ENCODE data around the gene ING5.

Gene ING5

DNA sequence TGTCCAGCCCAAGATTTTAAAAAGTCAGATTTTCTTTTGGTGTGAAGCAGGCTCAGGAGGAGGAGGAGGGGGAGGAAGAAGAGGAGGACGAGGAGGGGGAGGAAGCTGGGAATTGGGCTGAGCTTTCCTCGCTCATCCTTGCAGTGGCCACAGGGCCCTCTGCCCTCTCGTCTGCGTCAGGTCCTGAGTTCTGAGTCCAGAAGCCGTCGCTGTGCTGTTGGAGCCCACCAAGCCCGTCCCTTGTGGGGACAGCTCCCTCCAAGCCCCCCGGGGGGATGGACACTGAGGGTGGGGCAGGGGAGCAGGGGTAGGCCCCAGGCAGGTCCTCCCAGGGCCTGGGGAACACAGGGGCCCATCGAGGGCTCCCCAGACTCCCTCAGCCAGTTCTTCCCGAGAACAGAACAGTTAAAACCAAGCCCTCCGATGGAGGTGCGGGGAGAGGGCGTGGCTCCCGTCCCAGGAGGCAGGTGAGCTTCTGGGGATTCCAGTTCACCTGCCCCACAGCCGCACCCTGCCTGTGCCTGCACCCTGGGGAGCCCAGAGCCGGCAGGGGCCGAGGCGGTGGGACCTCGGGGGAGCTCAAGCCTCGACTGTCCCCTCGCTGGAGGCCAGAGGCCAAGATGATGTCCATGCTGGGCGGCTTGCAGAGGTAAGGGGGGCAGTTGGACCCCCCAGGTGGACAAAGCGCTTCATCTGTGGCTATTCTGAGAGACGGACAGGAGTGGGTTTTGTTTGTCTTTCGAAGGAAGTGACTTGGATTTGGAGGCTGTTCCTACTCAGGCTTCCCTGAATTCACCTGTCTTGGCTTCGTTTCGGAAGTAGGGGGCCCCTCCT lies 74.7 kb downstream of the ING5 start, which contains the start of gene GAL3ST2:
TSS of gene GAL3ST2 (plus strand) at position 487 of the 834 bp plus-strand sequence. CDS start at position 621, 134 bp downstream.
- no peaks in the 10 kb centered on the region for H3K79me2 ChIP-seq (ENCODE audit: insufficient read depth, low read depth)
- TF ChIP-seq, protein P1, sequence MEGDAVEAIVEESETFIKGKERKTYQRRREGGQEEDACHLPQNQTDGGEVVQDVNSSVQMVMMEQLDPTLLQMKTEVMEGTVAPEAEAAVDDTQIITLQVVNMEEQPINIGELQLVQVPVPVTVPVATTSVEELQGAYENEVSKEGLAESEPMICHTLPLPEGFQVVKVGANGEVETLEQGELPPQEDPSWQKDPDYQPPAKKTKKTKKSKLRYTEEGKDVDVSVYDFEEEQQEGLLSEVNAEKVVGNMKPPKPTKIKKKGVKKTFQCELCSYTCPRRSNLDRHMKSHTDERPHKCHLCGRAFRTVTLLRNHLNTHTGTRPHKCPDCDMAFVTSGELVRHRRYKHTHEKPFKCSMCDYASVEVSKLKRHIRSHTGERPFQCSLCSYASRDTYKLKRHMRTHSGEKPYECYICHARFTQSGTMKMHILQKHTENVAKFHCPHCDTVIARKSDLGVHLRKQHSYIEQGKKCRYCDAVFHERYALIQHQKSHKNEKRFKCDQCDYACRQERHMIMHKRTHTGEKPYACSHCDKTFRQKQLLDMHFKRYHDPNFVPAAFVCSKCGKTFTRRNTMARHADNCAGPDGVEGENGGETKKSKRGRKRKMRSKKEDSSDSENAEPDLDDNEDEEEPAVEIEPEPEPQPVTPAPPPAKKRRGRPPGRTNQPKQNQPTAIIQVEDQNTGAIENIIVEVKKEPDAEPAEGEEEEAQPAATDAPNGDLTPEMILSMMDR (conservative IDR thresholded peaks at IDR 0.05; ENCODE audit: low read depth, low read length) = no peak
- no peaks in the 10 kb centered on the region for H4K20me1 ChIP-seq (ENCODE audit: insufficient read depth)
- H3K27me3 ChIP-seq (ENCODE audit: insufficient read depth, low read depth) = no peaks in the 10 kb centered on the region
- peaks cover 4% of the 10 kb centered on the region for H3K4me1 ChIP-seq (ENCODE audit: low read depth, poor library complexity, severe bottlenecking)
- no peak within 1 kb of the TSS for H3K9ac ChIP-seq
- no peaks in the 10 kb centered on the region for H3K36me3 ChIP-seq (ENCODE audit: insufficient read depth)
- H3K27ac ChIP-seq = no peak within 1 kb of the TSS
- H3K4me3 ChIP-seq (IDR thresholded peaks at IDR 0.05; ENCODE audit: insufficient read depth, low read depth, low read length) = no peak within 1 kb of the TSS
- no peak within 1 kb of the TSS for H2AFZ ChIP-seq (ENCODE audit: low read depth)
- no peak within 1 kb of the TSS for H3K4me2 ChIP-seq

DNA sequence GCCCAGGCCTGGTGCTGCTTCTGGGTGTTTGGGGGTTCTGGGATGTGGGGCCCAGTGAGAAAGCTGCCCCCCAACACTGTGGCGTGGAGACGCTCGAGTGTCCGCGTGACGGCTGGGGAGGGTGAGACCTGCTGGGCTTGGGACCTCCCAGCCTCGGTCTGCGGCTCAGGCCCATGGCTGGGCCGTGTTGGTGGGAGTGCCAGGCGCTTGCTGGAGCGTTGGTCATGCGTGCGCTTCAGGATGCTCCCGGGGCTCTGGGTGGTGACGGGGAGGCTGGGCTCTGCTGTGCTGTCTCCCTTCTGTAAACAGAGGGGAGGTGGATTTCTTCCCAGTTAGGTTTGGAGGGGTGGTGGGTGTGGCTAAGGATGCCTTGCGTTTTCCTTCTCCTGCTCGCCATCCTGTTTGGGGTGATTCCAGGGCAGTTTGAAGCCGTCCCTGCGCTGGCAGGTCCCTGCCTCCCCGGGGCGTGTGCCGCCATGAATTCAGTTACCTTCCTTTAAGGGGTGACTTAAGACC lies 75.4 kb downstream of the ING5 start:
- Histone ChIP-seq H3K79me2 (ENCODE audit: insufficient read depth, low read depth) (no peaks in the 10 kb centered on the region), H3K27me3 (ENCODE audit: insufficient read depth, low read depth) (no peaks in the 10 kb centered on the region), H3K4me1 (ENCODE audit: low read depth, poor library complexity, severe bottlenecking) (peaks cover 2% of the 10 kb centered on the region), H3K4me3 (IDR thresholded peaks at IDR 0.05; ENCODE audit: insufficient read depth, low read depth, low read length) (no peak overlapping the region), H2AFZ (ENCODE audit: low read depth) (no peak overlapping the region), H3K36me3 (ENCODE audit: insufficient read depth) (no peaks in the 10 kb centered on the region), H3K4me2 (no peak overlapping the region), H3K9ac (no peak overlapping the region), H3K27ac (no peak overlapping the region), H4K20me1 (ENCODE audit: insufficient read depth) (no peaks in the 10 kb centered on the region)
- TF ChIP-seq, protein P1 (conservative IDR thresholded peaks at IDR 0.05; ENCODE audit: low read depth, low read length) = no peak

DNA sequence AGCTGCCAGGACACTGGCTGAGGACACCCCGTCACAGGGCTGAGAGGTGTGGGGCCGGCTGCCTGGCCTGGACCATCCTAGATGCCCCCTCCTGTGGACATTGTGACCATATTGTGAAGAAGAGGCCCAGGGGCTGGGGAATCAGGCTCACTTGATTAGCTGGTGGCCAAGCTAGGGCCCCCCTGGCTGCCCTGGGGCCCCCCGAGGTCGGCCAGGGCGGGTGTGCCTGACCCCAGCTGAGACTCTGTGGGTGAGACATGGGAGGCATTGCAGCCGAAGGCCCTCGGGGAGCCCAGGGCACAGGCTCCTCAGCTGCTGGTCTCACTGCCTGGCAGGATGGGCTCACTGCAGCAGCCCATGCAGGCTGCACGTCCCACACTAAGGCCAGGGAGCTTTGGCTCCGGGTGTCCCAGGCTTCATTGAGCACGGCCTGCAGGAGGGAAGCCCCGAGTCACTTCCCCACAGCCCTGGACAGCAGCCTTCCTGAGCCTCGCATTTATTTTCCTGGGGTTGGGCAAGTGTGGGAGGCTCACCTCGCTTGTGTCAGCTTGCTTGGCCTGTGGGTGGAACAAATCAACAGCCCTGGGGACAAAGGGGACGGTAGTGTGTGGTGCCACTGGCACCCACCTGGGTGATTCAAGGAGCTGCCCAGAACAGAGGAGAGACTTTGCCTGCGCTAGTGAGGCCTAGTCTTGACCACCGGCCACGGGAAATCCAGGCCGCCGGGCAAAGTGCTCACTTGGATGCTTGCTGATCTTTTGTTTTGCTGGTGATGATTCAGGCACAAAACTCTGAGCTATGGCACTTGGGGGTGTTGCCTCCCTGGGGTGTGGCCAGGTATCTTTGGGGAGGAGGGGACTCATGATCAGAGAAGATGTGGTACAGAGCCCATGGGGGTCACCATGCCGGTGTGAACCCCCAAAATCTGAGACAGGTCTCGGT lies 76.1 kb downstream of the ING5 start:
- no peaks in the 10 kb centered on the region for H4K20me1 ChIP-seq (ENCODE audit: insufficient read depth)
- H3K79me2 ChIP-seq (ENCODE audit: insufficient read depth, low read depth) = no peaks in the 10 kb centered on the region
- no peak overlapping the region for H3K9ac ChIP-seq
- TF ChIP-seq, protein P1 (conservative IDR thresholded peaks at IDR 0.05; ENCODE audit: low read depth, low read length) = no peak
- H2AFZ ChIP-seq (ENCODE audit: low read depth) = no peak overlapping the region
- no peaks in the 10 kb centered on the region for H3K4me1 ChIP-seq (ENCODE audit: low read depth, poor library complexity, severe bottlenecking)
- no peaks in the 10 kb centered on the region for H3K27me3 ChIP-seq (ENCODE audit: insufficient read depth, low read depth)
- no peak overlapping the region for H3K4me2 ChIP-seq
- H3K4me3 ChIP-seq (IDR thresholded peaks at IDR 0.05; ENCODE audit: insufficient read depth, low read depth, low read length) = no peak overlapping the region
- no peaks in the 10 kb centered on the region for H3K36me3 ChIP-seq (ENCODE audit: insufficient read depth)
- H3K27ac ChIP-seq = no peak overlapping the region
